Renal cortical epithelial cell (primary cell): Measurements from ENCODE around the gene PRICKLE1. TPM values are rescaled to one million over a fixed set of nuclear protein-coding genes. Genes with fewer than 3 reads are reported as not detected.

ENCODE experiments used
- DNase-seq: peaks from one replicate; pipeline ENCODE4 v3.0.0-alpha.2; 2011; ENCODE audit warnings: low read depth
- total RNA-seq: library from RNA; depleted of rRNA; stranded (reverse); fragments of >200 nt; gene quantifications from 2 replicates; pipeline ENCODE4 v1.2.3, GENCODE V29; 2014

The PRICKLE1 gene
- total RNA-seq, 1 donor from 2014 or later = 130 TPM

DNA sequence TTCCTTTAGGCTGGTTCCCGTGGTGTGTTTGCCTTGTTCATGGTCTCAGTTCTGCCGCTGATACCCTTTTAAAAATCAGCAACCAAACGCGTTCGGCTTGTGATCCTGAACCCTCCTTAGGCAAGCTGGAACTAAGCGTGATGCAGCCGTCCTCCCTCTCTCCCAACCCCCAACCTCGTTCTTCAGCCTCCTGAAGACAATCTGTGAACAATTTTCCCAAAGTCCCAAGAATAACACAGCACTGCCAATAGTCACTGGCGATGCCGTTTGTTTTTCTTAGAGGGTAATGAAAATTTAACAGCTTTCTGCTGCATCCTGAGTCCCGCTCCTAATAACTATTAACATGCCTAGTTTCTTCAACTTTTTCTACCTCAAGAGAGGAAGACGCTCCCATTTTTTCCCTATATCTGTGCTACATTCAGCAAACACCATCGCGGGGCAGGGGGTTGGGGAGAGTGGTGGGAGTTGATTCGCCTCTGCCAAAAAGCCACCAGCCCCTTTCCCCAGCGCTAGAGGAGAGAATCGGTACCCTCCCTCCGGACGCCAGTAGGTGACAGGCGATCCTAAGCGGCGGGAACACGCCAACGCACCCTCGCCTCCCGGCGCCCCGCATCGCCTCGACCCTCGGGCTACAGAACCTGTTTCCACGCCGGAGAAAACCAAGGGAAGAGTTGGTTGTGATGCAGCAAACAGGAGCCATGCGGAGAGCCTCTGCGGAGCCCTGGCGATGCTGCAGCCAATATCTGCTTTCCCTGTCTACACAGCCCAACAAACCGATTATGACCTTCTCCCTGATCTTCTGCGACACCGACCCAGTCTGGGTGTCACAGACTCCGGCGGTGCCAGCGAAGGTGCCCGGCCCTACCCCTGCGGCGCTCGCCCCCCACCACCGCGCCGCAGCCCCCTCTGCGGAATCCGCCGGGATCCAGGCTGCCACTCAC lies 752 bp downstream of the PRICKLE1 start:
- no peak for DNase-seq

- no peak for DNase-seq
Measured at GRCh38 chr12:42587601-42588523, 1.7 kb downstream of the PRICKLE1 start.

- no peak for DNase-seq
Measured at GRCh38 chr12:42586268-42586667, 3.3 kb downstream of the PRICKLE1 start.

DNA sequence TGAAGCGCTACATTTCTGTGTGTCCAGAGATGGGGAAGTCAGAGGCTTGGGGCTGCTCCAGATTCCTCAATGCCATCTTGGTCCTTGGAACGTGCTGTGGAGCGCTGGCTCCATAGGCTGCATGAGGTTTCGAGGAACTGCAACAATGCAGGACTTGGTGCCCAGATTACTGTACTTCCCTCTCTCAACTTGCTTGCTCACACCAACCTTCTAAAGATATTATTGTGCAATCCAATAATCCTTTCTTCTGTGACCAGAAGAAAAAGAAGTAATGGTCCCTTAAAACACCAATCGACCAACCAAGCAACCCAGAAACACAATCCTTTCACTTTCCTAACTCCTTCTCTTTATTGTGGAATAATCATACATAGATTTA lies 3.7 kb downstream of the PRICKLE1 start:
- no peak for DNase-seq

GRCh38 chr12:42585154-42585840 lies 4.2 kb downstream of the PRICKLE1 start:
- DNase-seq = no peak

DNA sequence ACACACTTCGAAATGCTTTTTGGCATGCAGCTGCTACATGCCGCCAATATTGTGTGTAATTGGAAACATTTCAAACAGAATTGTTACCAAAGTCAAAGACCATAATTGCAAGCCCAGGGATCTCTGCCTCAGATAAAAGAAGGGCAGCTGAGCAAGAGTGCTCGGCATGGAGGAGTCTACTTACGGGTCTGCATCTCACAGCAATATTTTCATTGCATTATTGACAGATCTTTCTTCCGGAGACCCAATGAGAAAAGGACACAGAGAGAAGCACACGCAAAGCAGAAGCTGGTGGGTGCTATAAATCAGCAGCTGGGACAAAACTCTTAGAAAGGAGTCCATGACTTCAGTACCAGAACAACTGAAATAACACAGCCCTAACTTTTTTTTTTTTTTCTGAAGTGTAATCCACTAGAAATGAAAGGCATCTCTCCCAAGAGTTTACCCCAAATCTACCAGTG lies 4.9 kb downstream of the PRICKLE1 start:
- DNase-seq = no peak

DNA sequence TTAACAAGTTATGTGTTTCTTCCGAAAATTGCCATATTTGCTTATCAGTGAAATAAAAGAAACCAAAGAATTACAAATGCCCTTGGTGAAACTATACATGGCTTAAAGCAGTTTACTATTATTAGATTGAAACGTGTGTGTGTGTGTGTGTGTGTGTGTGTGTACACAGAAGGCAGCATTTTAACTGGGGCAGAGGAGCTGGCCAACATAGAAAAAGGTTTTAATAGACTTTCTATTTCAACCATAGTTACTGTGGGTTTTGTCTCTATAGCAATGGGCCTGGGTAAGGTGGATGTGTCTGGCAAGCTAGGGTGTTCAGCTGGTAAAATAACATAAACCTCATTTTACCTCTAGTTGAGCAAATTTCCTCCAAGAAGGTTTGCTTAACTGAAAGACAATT lies 6.5 kb downstream of the PRICKLE1 start:
- no peak for DNase-seq

DNA sequence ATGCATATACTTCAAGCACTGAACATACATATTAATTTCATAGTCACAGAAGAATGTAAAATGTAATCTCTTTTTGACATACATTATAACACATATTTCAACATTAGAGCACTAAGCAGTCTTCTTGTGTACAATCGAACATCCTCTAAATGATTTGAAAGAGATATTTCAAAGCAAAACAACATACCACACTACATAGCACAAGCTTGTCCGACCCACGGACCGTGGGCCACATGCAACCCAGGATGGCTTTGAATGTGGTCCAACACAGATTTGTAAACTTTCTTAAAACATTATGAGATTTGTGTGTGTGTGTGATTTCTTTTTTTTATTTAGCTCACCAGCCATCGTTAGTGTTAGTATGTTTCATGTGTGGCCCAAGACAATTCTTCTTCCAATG lies 7.0 kb downstream of the PRICKLE1 start:
- DNase-seq = no peak

DNA sequence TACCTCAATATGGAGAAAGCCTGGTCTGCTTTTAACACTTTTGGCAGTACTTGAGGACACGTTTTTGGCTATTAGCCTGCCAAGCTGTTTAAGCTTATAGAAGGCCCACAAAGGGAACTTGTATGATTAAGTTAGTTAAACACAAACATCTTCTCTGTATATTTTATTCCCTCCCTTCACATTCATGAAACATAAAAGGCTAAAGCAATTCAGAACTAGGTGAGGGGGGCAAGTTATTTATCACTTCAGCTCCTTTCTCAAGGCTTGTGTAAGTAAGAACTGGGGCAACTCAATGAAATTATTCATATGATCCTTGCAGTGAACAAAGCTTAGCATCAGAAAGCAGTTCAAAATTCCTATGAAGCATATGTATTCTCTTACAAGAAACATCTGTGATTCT lies 7.5 kb downstream of the PRICKLE1 start:
- no peak for DNase-seq

DNA sequence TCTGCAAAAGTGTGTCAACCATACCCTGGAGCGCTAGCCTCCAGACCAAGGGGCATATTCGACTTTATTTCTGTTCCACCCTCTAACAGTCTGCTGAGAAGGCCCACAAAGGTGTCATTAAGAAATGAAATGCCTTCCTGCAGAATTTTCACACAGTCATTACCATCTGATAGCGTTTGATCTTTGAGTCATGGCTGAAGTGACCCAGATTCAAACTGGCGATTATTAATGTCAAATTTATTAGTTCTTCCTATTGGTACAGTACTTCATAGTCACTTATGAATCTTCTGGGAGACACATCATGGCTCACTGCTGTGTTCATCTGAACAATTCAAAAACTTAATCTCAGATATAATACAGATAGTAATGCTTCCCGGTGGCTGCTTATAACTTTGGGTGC lies 13.2 kb downstream of the PRICKLE1 start:
- peak; percentile 28 for DNase-seq

DNA sequence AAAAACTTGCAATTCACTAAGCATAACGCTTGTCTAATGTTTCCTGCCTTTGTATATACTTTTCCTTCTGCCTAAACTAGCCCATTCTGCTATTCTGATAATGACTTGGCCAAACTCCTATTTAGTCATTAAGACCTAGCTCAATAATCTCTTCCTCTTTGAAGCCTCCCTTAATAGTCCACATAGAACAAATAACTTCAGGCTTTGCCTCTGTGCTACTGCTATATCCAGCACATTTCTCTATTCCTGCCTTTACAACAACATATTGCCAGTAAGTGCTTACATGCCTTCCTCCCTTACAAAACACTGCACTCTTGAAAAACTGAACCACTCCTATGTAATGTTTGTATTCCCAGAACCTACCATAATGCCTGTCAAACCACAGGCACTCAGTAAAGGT lies 13.8 kb downstream of the PRICKLE1 start:
- peak; percentile 29 for DNase-seq

DNA sequence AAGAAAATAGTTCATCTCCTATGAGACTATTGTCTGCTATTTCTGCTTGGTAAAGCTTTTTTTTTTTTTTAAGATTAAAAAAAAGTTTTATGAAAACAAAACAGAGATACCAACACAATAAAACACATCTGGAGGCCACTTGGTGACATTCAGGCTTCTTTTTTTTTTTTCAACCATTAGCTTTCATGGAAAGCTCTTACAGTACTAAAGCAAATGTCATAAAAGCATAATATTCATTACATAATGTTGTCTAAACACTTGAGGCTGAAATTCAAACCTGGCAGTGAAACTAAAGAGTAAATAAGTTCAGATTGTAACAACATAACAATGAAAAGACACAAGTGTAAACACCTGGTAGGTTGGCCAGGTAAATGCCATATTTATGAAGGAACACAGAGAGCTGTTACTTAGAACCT lies 14.7 kb downstream of the PRICKLE1 start:
- DNase-seq = no peak

GRCh38 chr12:42571327-42572009 lies 18.1 kb downstream of the PRICKLE1 start:
- no peak for DNase-seq

DNA sequence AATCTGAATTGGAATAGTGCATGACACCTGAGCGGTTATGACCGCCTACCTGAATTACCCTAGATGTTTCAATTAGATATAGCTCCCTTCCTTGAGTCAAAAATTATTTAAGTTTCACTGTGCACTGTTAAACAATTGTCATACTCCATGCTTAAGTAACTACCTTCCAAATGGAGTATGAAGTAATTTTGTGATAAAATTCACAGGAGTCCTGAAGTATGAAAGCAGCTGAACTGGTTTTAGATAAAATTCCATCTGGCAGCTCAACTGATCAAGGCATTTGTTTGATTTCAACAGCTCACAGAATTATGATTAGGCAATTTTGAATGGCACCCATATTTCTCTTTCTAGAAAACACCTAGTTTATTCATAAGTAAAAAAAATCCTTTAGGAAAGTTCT lies 19.5 kb downstream of the PRICKLE1 start:
- peak; percentile 38 for DNase-seq

DNA sequence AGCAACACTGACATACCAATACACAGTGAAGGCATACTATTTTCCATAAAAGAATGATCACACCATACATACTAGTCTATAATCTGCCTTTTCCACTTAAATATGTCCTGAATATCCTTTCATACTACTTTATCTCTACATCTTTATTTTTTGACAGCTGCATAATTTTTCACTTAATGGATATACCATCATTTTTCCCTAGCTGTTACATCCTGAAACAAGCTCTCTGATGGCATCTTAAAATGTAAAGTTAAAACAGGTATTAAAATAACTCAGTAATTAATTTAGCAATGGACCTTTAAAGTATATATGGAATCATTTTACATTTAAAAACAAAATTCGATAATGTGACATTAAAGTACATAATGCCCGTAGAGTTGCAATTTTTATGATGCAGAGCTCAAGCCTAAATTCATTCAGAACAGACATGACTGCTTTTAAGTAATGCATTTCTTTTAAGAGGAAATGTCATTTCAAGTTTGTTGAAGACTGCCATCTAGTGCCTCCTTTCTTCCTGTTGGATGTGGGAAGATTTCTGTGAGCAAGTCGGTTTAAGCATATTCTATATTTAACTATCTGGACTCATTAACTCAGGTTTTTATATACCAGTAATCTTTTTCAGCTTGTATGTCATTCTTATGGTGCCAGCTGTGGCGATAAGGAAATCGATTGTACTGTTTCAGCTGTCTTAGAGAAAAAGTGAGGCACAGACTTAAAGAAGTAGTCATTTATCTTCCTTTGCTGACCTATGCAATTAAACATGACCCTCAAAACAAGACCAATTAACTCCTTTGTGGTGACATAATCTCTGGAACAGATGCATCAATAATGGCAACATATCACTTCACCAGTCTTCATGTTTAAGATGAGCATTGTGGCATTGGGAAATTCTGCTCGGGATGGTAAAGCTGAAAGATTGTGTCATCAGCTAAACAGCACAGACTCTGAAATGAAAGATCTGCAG lies 20.3 kb downstream of the PRICKLE1 start:
- DNase-seq = peak; percentile 87

DNA sequence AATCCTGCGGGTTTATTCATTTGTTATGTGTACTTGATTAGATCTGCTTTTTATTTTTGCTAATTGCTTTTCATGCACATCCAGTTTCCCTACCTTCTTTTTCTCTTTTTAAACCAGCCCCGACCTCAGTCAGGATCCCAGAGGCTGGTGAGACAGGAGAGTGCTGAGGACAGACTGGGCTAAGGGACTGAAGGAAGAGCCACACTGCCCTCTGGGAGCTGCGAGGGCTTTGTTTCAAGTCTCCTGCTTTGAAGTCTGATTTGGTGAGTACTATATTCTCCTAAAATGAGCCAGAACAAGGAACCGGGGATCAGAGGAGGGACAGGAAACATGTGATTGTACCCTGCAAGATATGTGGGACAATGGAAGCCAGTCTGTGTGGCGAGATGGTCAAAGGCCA lies 23.9 kb downstream of the PRICKLE1 start:
- DNase-seq = no peak

- no peak for DNase-seq
Measured at GRCh38 chr12:42564996-42565395, 24.6 kb downstream of the PRICKLE1 start.

- DNase-seq = no peak
Measured at GRCh38 chr12:42564556-42564955, 25.0 kb downstream of the PRICKLE1 start.

DNA sequence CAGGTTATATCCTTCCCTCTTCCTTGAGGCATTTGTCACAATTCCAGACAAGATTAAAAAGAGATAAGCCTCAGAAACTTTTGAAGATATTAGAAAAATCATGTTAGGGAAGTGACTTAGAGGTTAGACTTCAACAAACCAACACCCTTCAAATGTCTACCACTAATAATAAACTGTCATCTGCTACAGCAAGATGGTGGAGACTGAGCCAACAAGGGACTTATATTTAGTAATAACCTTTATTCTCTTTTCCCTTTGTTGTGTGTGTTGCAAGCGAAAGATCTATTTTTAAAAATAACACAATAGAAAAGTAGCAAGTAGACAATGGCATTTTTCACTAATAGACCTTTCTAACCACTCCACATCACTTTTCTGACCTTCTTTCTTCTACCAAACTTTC lies 28.6 kb downstream of the PRICKLE1 start:
- no peak for DNase-seq

GRCh38 chr12:42557586-42558172 lies 31.9 kb downstream of the PRICKLE1 start:
- DNase-seq = no peak
